ENCODE data around the gene LRRC45.
"Not testable (repeated sequence)": the region's sequence is repeated elsewhere in the genome, so short reads cannot be mapped to it uniquely, and the experiment has no call there.

The LRRC45 gene

DNA sequence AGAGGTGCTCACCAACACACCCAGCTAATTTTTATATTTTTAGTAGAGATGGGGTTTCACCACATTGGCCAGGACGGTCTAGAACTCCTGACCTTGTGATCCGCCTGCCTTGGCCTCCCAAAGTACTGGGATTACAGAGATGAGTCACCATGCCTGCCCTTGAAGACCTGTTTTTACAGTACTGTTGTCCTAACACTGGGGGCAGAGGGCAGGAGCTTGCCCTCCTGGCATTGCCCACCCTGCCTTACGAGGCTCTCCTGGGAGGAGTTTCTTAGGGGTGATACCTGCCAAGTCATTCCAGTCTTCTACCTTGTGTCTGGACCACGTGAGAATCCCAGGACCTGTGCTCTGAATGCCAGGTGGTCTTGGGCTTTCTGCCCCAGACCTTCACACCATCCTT is 43.0 kb upstream of the LRRC45 start:
- no peak for TF ChIP-seq MYC (IDR thresholded peaks at IDR 0.05; ENCODE audit: low read depth, low read length)
- no peak for TF ChIP-seq POLR2A (IDR thresholded peaks at IDR 0.05; ENCODE audit: extremely low read depth, insufficient read length)
- TF ChIP-seq, protein P1, sequence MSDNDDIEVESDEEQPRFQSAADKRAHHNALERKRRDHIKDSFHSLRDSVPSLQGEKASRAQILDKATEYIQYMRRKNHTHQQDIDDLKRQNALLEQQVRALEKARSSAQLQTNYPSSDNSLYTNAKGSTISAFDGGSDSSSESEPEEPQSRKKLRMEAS (IDR thresholded peaks at IDR 0.05; ENCODE audit: low read depth, low read length): no peak
- TF ChIP-seq, protein P2, sequence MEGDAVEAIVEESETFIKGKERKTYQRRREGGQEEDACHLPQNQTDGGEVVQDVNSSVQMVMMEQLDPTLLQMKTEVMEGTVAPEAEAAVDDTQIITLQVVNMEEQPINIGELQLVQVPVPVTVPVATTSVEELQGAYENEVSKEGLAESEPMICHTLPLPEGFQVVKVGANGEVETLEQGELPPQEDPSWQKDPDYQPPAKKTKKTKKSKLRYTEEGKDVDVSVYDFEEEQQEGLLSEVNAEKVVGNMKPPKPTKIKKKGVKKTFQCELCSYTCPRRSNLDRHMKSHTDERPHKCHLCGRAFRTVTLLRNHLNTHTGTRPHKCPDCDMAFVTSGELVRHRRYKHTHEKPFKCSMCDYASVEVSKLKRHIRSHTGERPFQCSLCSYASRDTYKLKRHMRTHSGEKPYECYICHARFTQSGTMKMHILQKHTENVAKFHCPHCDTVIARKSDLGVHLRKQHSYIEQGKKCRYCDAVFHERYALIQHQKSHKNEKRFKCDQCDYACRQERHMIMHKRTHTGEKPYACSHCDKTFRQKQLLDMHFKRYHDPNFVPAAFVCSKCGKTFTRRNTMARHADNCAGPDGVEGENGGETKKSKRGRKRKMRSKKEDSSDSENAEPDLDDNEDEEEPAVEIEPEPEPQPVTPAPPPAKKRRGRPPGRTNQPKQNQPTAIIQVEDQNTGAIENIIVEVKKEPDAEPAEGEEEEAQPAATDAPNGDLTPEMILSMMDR (IDR thresholded peaks at IDR 0.05; ENCODE audit: low read depth, low read length): no peak
- H3K4me3 ChIP-seq (ENCODE audit: low read depth, low read length): no peak overlapping the region
- no peak for DNase-seq (ENCODE audit: low read depth)

- DNase-seq (ENCODE audit: low read depth): no peak
- TF ChIP-seq, protein P1 (IDR thresholded peaks at IDR 0.05; ENCODE audit: low read depth, low read length): no peak
- no peak for TF ChIP-seq POLR2A (IDR thresholded peaks at IDR 0.05; ENCODE audit: extremely low read depth, insufficient read length)
Observed at GRCh38 chr17:81980707-81981343, 42.3 kb upstream of the LRRC45 start.

GRCh38 chr17:81981511-81981910 is 41.6 kb upstream of the LRRC45 start:
- H3K4me3 ChIP-seq (ENCODE audit: low read depth, low read length); DNase-seq (ENCODE audit: low read depth): not testable (repeated sequence)

More at GRCh38 chr17:81980707-81981343, 42.3 kb upstream of the LRRC45 start:
- H3K4me3 ChIP-seq (ENCODE audit: low read depth, low read length): no peak overlapping the region

DNA sequence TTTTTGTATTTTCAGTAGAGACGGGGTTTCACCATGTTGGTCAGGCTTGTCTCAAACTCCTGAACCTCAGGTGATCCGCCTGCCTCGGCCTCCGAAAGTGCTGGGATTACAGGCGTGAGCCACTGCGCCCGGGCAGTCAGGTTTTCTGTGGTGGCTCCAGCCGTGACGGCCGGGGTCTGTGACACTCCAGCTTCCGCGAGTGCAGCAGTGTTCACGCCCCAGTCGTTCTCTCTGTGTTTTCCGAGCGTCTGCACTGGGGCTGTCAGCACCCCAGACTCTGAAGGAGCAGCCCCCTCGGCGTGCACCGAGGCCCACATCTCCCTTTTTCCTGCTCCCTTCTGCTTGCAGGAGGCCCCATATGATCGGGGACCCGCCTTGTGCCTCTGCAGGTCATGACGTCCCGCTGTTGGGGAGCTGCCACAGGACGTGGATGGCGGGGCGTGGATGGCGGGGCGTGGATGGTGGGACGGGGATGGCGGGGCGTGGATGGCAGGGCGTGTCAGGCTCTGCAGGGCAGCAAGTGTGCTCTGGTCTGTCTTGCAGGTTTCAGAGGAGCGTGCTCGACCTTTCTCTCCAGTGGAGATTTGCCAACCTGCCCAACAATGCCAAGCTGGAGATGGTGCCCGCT is 40.0 kb upstream of the LRRC45 start:
- no peak overlapping the region for H3K4me3 ChIP-seq (ENCODE audit: low read depth, low read length)
- DNase-seq (ENCODE audit: low read depth): no peak
- TF ChIP-seq, protein P2 (IDR thresholded peaks at IDR 0.05; ENCODE audit: low read depth, low read length): no peak
- TF ChIP-seq MYC (IDR thresholded peaks at IDR 0.05; ENCODE audit: low read depth, low read length): no peak
- TF ChIP-seq, protein P1 (IDR thresholded peaks at IDR 0.05; ENCODE audit: low read depth, low read length): no peak
- no peak for TF ChIP-seq POLR2A (IDR thresholded peaks at IDR 0.05; ENCODE audit: extremely low read depth, insufficient read length)

DNA sequence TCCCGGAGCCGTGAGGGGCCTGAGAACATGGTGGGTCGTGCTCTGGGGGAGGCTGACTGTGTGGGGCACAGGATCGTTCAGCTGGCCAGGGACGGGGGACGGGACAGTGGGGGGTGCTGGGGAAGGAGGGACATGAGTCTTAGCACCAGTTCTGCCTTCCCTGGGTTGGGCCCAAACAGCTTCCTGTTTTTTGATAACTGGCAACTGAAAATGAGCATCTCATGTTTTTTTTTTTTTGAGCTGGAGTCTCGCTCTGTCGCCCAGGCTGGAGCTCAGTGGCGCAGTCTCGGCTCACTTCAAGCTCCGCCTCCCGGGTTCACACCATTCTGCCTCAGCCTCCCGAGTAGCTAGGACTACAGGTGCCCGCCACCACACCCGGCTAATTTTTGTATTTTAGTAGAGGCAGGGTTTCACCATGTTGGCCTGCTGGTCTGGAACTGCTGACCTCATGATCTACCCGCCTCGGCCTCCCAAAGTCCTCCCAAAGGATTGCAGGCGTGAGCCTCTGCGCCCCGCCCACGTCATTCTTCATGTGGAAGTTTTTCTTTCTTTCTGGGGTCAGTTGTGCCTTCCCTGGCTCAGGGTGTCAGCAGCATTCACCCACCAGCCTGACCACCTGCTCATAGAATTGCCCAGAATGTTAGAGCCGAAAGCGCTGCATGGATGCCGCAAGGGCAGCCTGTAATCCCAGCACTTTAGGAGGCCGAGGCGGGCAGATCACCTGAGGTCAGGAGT is 39.3 kb upstream of the LRRC45 start:
- no peak for DNase-seq (ENCODE audit: low read depth)
- no peak overlapping the region for H3K4me3 ChIP-seq (ENCODE audit: low read depth, low read length)
- no peak for TF ChIP-seq POLR2A (IDR thresholded peaks at IDR 0.05; ENCODE audit: extremely low read depth, insufficient read length)
- TF ChIP-seq, protein P1 (IDR thresholded peaks at IDR 0.05; ENCODE audit: low read depth, low read length): no peak
- no peak for TF ChIP-seq MYC (IDR thresholded peaks at IDR 0.05; ENCODE audit: low read depth, low read length)
- TF ChIP-seq, protein P2 (IDR thresholded peaks at IDR 0.05; ENCODE audit: low read depth, low read length): no peak

DNA sequence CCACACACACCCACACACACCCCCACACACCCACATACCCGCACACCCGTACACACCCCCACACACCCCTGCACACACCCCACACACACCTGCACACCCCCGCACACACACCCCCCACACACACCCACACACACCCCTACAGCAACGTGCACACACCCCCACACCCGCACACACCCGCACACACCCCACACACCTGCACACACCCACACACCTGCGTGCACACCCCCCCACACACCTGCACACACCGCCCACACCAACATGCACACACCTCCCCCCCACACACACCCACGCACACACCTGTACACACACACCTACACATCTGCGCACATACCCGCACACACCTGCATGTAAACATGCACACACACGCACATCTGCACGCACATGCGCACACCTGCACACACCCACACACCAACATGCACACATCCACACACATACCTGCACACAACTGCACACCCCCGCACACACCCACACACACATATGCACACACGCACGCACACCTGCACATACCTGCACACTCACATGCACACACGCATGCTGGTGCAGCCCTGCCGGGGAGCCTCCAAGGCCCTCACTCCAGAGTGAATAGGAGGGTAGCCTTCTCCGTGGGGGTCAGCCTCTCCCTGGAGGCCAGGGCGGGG is 38.2 kb upstream of the LRRC45 start:
- TF ChIP-seq MYC (IDR thresholded peaks at IDR 0.05; ENCODE audit: low read depth, low read length) (no peak), POLR2A (IDR thresholded peaks at IDR 0.05; ENCODE audit: extremely low read depth, insufficient read length) (no peak)
- TF ChIP-seq, protein P2 (IDR thresholded peaks at IDR 0.05; ENCODE audit: low read depth, low read length): no peak
- TF ChIP-seq, protein P1 (IDR thresholded peaks at IDR 0.05; ENCODE audit: low read depth, low read length): no peak
- DNase-seq (ENCODE audit: low read depth): no peak

More for the DNA sequence above, 38.2 kb upstream of the LRRC45 start:
- no peak overlapping the region for H3K4me3 ChIP-seq (ENCODE audit: low read depth, low read length)
